ENCODE data around the gene LRFN2. TPM values are rescaled to one million over a fixed set of nuclear protein-coding genes. Genes with fewer than 3 reads are reported as not detected.

LRFN2 gene
- total RNA-seq, 3 donors from 2014 or later (not counting 1 experiment from before 2014, with no cell fraction given) = 3.0 to 3.6 (median 3.5) TPM

GRCh38 chr6:40556881-40557280, 30.3 kb downstream of the LRFN2 start:
- H3K4me1 Mint-ChIP-seq = peaks cover 0 to 9% of the 10 kb centered on the region in 2 donors
- Histone ChIP-seq H3K4me3 (ENCODE audit: low read length) (no peak overlapping the region), H3K4me1 (ENCODE audit: control insufficient read depth, insufficient read depth, low read length) (no peaks in the 10 kb centered on the region), H3K9me3 (ENCODE audit: control insufficient read depth, insufficient read depth, low read length) (no peaks in the 10 kb centered on the region), H3K27me3 (ENCODE audit: control insufficient read depth, insufficient read depth, low read length) (no peaks in the 10 kb centered on the region), H3K27ac (ENCODE audit: low read length) (no peak overlapping the region), H3K36me3 (ENCODE audit: control insufficient read depth, insufficient read depth, low read length) (no peaks in the 10 kb centered on the region)
- no peak overlapping the region for H3K4me3 Mint-ChIP-seq
- DNase-seq = no peak
- H3K36me3 Mint-ChIP-seq = no peaks in the 10 kb centered on the region
- H3K27ac Mint-ChIP-seq = peak overlapping the region in 1 of 2 donors; percentile 19
- peaks cover 0 to under 1% of the 10 kb centered on the region in 2 donors for H3K27me3 Mint-ChIP-seq (ENCODE audit: low read depth in 2 of 2)
- H3K9me3 Mint-ChIP-seq = no peaks in the 10 kb centered on the region
- intact Hi-C loops (cut with micrococcal nuclease) = no loop called here
- TF ChIP-seq CTCF (IDR thresholded peaks at IDR 0.05) = no peak
- ATAC-seq = no peak
- 79% methylated on average over 7 of the region's 7 CpGs for WGBS (ENCODE audit: insufficient coverage)

GRCh38 chr6:40556023-40556422, 31.1 kb downstream of the LRFN2 start:
- DNase-seq (no peak), ATAC-seq (no peak)
- Histone ChIP-seq H3K27ac (ENCODE audit: low read length) (no peak overlapping the region), H3K9me3 (ENCODE audit: control insufficient read depth, insufficient read depth, low read length) (no peaks in the 10 kb centered on the region), H3K27me3 (ENCODE audit: control insufficient read depth, insufficient read depth, low read length) (no peaks in the 10 kb centered on the region), H3K36me3 (ENCODE audit: control insufficient read depth, insufficient read depth, low read length) (no peaks in the 10 kb centered on the region), H3K4me3 (ENCODE audit: low read length) (no peak overlapping the region), H3K4me1 (ENCODE audit: control insufficient read depth, insufficient read depth, low read length) (no peaks in the 10 kb centered on the region)
- WGBS (ENCODE audit: insufficient coverage) = 74% methylated on average over 5 of the region's 5 CpGs
- no peak for TF ChIP-seq CTCF (IDR thresholded peaks at IDR 0.05)
- intact Hi-C loops (cut with micrococcal nuclease) = no loop called here
- H3K27ac Mint-ChIP-seq = no peak overlapping the region
- no peak overlapping the region for H3K4me3 Mint-ChIP-seq
- H3K4me1 Mint-ChIP-seq = peaks cover 0 to 6% of the 10 kb centered on the region in 2 donors
- no peaks in the 10 kb centered on the region for H3K36me3 Mint-ChIP-seq
- H3K27me3 Mint-ChIP-seq (ENCODE audit: low read depth in 2 of 2) = no peaks in the 10 kb centered on the region
- H3K9me3 Mint-ChIP-seq = no peaks in the 10 kb centered on the region

- Histone ChIP-seq H3K9me3 (ENCODE audit: control insufficient read depth, insufficient read depth, low read length) (no peaks in the 10 kb centered on the region), H3K4me1 (ENCODE audit: control insufficient read depth, insufficient read depth, low read length) (no peaks in the 10 kb centered on the region), H3K4me3 (ENCODE audit: low read length) (no peak overlapping the region), H3K27ac (ENCODE audit: low read length) (no peak overlapping the region), H3K27me3 (ENCODE audit: control insufficient read depth, insufficient read depth, low read length) (no peaks in the 10 kb centered on the region), H3K36me3 (ENCODE audit: control insufficient read depth, insufficient read depth, low read length) (no peaks in the 10 kb centered on the region)
- 90% methylated on average over 6 of the region's 8 CpGs for WGBS (ENCODE audit: insufficient coverage)
- Mint-ChIP-seq H3K27me3 (ENCODE audit: low read depth in 2 of 2) (no peaks in the 10 kb centered on the region), H3K4me3 (no peak overlapping the region), H3K27ac (no peak overlapping the region), H3K9me3 (no peaks in the 10 kb centered on the region), H3K4me1 (peaks cover 5 to 10% of the 10 kb centered on the region in 2 donors), H3K36me3 (no peaks in the 10 kb centered on the region)
- ATAC-seq = no peak
- no peak for DNase-seq
- intact Hi-C loops (cut with micrococcal nuclease) = no loop called here
- TF ChIP-seq CTCF (IDR thresholded peaks at IDR 0.05) = no peak
These were observed 32.1 kb downstream of the LRFN2 start for GRCh38 chr6:40555092-40555491.

- intact Hi-C loops (cut with micrococcal nuclease) = no loop called here
- Mint-ChIP-seq H3K4me1 (peaks cover 6 to 7% of the 10 kb centered on the region in 2 donors), H3K36me3 (no peaks in the 10 kb centered on the region), H3K27me3 (ENCODE audit: low read depth in 2 of 2) (no peaks in the 10 kb centered on the region), H3K4me3 (no peak overlapping the region), H3K27ac (no peak overlapping the region), H3K9me3 (no peaks in the 10 kb centered on the region)
- TF ChIP-seq CTCF (IDR thresholded peaks at IDR 0.05) = no peak
- H3K4me3 ChIP-seq (ENCODE audit: low read length) = no peak overlapping the region
- H3K9me3 ChIP-seq (ENCODE audit: control insufficient read depth, insufficient read depth, low read length) = no peaks in the 10 kb centered on the region
- H3K4me1 ChIP-seq (ENCODE audit: control insufficient read depth, insufficient read depth, low read length) = no peaks in the 10 kb centered on the region
- WGBS (ENCODE audit: insufficient coverage) = 90% methylated on average over 4 of the region's 4 CpGs
- no peak for DNase-seq
- no peaks in the 10 kb centered on the region for H3K36me3 ChIP-seq (ENCODE audit: control insufficient read depth, insufficient read depth, low read length)
- H3K27me3 ChIP-seq (ENCODE audit: control insufficient read depth, insufficient read depth, low read length) = no peaks in the 10 kb centered on the region
- no peak overlapping the region for H3K27ac ChIP-seq (ENCODE audit: low read length)
- ATAC-seq = no peak
These were observed 34.2 kb downstream of the LRFN2 start for GRCh38 chr6:40552941-40553340.

Measured in natural killer cell (primary cell).